ENCODE measurements around the gene DTX2.
"Not testable (repeated sequence)": the region's sequence is repeated elsewhere in the genome, so short reads cannot be mapped to it uniquely, and the experiment has no call there.

Gene DTX2

GRCh38 chr7:76506081-76506440 lies 44.6 kb downstream of the DTX2 start:
- no peak for TF ChIP-seq CTCF (IDR thresholded peaks at IDR 0.05; ENCODE audit: insufficient read depth, low read length, missing control alignments)
- no peak overlapping the region for H3K4me3 ChIP-seq (ENCODE audit: low read depth, low read length)
- ChIA-PET CTCF (interaction anchor here (1.7 kb wide), 1 partner anchor 328 kb away, joined by 5 read pairs; no protein-coding TSS in a partner anchor), POLR2A (no interaction called here)
- no peak for DNase-seq (ENCODE audit: low read depth, low spot score)

GRCh38 chr7:76506643-76507042 lies 45.1 kb downstream of the DTX2 start:
- H3K4me3 ChIP-seq (ENCODE audit: low read depth, low read length); DNase-seq (ENCODE audit: low read depth, low spot score); POLR2A ChIA-PET: not testable (repeated sequence)
- CTCF ChIA-PET, result interaction anchor here (1.7 kb wide), 1 partner anchor 329 kb away, joined by 5 read pairs; no protein-coding TSS in a partner anchor

GRCh38 chr7:76507723-76508406 lies 46.4 kb downstream of the DTX2 start:
- DNase-seq (ENCODE audit: low read depth, low spot score), result no peak
- CTCF ChIA-PET, result no interaction called here

GRCh38 chr7:76509931-76510877 lies 48.7 kb downstream of the DTX2 start, which contains the start of gene UPK3B:
Gene UPK3B, plus strand, starts transcription at chr7:76510552. Its CDS starts 101 bp downstream, at chr7:76510653.
- TF ChIP-seq CTCF (IDR thresholded peaks at IDR 0.05; ENCODE audit: insufficient read depth, low read length, missing control alignments), result no peak
- H3K4me3 ChIP-seq (ENCODE audit: low read depth, low read length), result no peak within 1 kb of the TSS
- POLR2A ChIA-PET, result no interaction called here
- no peak for DNase-seq (ENCODE audit: low read depth, low spot score)
- CTCF ChIA-PET, result no interaction called here

More at GRCh38 chr7:76507723-76508406, 46.4 kb downstream of the DTX2 start:
- no peak overlapping the region for H3K4me3 ChIP-seq (ENCODE audit: low read depth, low read length)
- no peak for TF ChIP-seq CTCF (IDR thresholded peaks at IDR 0.05; ENCODE audit: insufficient read depth, low read length, missing control alignments)
- POLR2A ChIA-PET, result no interaction called here

- DNase-seq (ENCODE audit: low read depth, low spot score); CTCF ChIA-PET; H3K4me3 ChIP-seq (ENCODE audit: low read depth, low read length); POLR2A ChIA-PET: not testable (repeated sequence)
These were observed 49.8 kb downstream of the DTX2 start for GRCh38 chr7:76511200-76511910.

- POLR2A ChIA-PET; DNase-seq (ENCODE audit: low read depth, low spot score); CTCF ChIA-PET; H3K4me3 ChIP-seq (ENCODE audit: low read depth, low read length): not testable (repeated sequence)
These were observed 50.7 kb downstream of the DTX2 start for GRCh38 chr7:76511911-76512885.
